Keratinocyte (primary cell): ENCODE measurements around the gene LRRC41. TPM values are rescaled to one million over a fixed set of nuclear protein-coding genes. Genes with fewer than 3 reads are reported as not detected.

Source experiments
- DNase-seq: peaks from one replicate; pipeline ENCODE4 v3.0.0-alpha.2; 2011; ENCODE audit warnings: low read depth, missing footprints, low spot score
- FAIRE-seq: peaks from 2 replicates; lab custom pipeline; 2011; peaks lifted over from hg19 to GRCh38; lab: Jason Lieb, UNC
- H2AFZ ChIP-seq: 2 replicates; pipeline ENCODE4 v1.6.0; 2012; ENCODE audit warnings: low read length, control low read depth, inconsistent platforms; ENCODE audit not compliant: control insufficient read depth
- H3K27ac ChIP-seq: 2 replicates; pipeline ENCODE4 v1.5.1; 2011; ENCODE audit warnings: low read length; ENCODE audit not compliant: control insufficient read depth, insufficient read depth
- H3K27me3 ChIP-seq: 3 replicates; pipeline ENCODE4 v1.6.0; 2011; ENCODE audit warnings: low read length; ENCODE audit not compliant: control insufficient read depth, insufficient read depth; ENCODE audit errors: extremely low read depth
- H3K36me3 ChIP-seq, 2 experiments: 2 replicates in 1 of 2; 3 replicates in 1 of 2; pipeline ENCODE4 v1.5.1; 2011; ENCODE audit warnings: low read length in 2 of 2, mild to moderate bottlenecking in 1 of 2; ENCODE audit not compliant: control insufficient read depth in 2 of 2, insufficient read depth in 2 of 2; ENCODE audit errors: extremely low read depth in 1 of 2
- H3K4me1 ChIP-seq: 3 replicates; pipeline ENCODE4 v1.5.1; 2011; ENCODE audit warnings: low read length; ENCODE audit not compliant: control insufficient read depth, insufficient read depth; ENCODE audit errors: extremely low read depth
- H3K4me2 ChIP-seq: 3 replicates; pipeline ENCODE4 v1.6.0; 2011; ENCODE audit warnings: low read depth, low read length; ENCODE audit not compliant: control insufficient read depth, insufficient read depth; ENCODE audit errors: extremely low read depth
- H3K4me3 ChIP-seq, 3 experiments: fragments of 200-600 bp in 1 of 3; sonication (generic) in 1 of 3; 2 replicates in 2 of 3; 3 replicates in 1 of 3; pipeline ENCODE4 v1.5.1; 2011 to 2016; ENCODE audit warnings: low read length in 3 of 3, mild to moderate bottlenecking in 3 of 3, control low read depth in 2 of 3, inconsistent platforms in 1 of 3, low read depth in 1 of 3, mixed read lengths in 1 of 3, mixed run types in 1 of 3, moderate library complexity in 1 of 3; ENCODE audit not compliant: control insufficient read depth in 2 of 3, insufficient read depth in 2 of 3; ENCODE audit errors: extremely low read depth in 1 of 3
- H3K79me2 ChIP-seq: 2 replicates; pipeline ENCODE4 v1.6.0; 2012; ENCODE audit warnings: low read length; ENCODE audit not compliant: control insufficient read depth, insufficient read depth
- H3K9ac ChIP-seq: 3 replicates; pipeline ENCODE4 v1.6.0; 2011; ENCODE audit warnings: low read length; ENCODE audit not compliant: control insufficient read depth, insufficient read depth; ENCODE audit errors: extremely low read depth
- H3K9me1 ChIP-seq: 3 replicates; pipeline ENCODE4 v1.6.0; 2011; ENCODE audit warnings: low read length; ENCODE audit not compliant: control insufficient read depth, insufficient read depth; ENCODE audit errors: extremely low read depth
- H3K9me3 ChIP-seq: 2 replicates; pipeline ENCODE4 v1.5.1; 2012; ENCODE audit warnings: low read depth, low read length; ENCODE audit not compliant: control insufficient read depth
- H4K20me1 ChIP-seq: 3 replicates; pipeline ENCODE4 v1.6.0; 2011; ENCODE audit warnings: low read length; ENCODE audit not compliant: control insufficient read depth, insufficient read depth; ENCODE audit errors: extremely low read depth
- EZH2 ChIP-seq: IDR thresholded peaks from one replicate; pipeline ENCODE4 v1.6.1; 2012; ENCODE audit warnings: inconsistent platforms, mild to moderate bottlenecking, low read length, moderate library complexity
- dilution Hi-C: fragments of 300-500 bp; cut with MboI; formaldehyde crosslinking; loops from one replicate; pipeline ENCODE4 v1.7.0; 2020; ENCODE audit warnings: low sequenced_read_pairs; ENCODE audit not compliant: extremely low pct_ligation_motif_present
- polyA plus RNA-seq, 5 experiments: library from polyadenylated mRNA; depleted of rRNA in 3 of 5; stranded (reverse) in 3 of 5; stranded (forward) in 1 of 5; unstranded in 1 of 5; fragments of >200 nt; gene quantifications; 1 replicate in 1 of 5; 2 replicates in 3 of 5; 3 replicates in 1 of 5; pipeline versions ENCODE4 v1.2.1 to v1.2.3, GENCODE V29; 2011 to 2012; ENCODE audit warnings: missing spikeins in 2 of 5, low read depth in 1 of 5, low replicate concordance in 1 of 5
- TF ChIP-seq, protein P1 (sequence below), 3 experiments: IDR thresholded peaks in 1 of 3; conservative IDR thresholded peaks in 1 of 3; optimal IDR thresholded peaks in 1 of 3; 2 replicates in 2 of 3; 3 replicates in 1 of 3; pipeline versions ENCODE3 to v1.5.1; 2011; ENCODE audit warnings: low read length in 3 of 3, mild to moderate bottlenecking in 3 of 3, moderate library complexity in 2 of 3, control low read depth in 1 of 3, inconsistent platforms in 1 of 3; ENCODE audit not compliant: insufficient read depth in 2 of 3; ENCODE audit errors: extremely low read depth in 1 of 3

The LRRC41 gene
- polyA plus RNA-seq, 1 donor (not counting 4 experiments of a cell fraction or from before 2014, with no cell fraction given): 51.2 TPM

GRCh38 chr1:46263146-46263545, 40.3 kb downstream of the LRRC41 start:
- no peak for DNase-seq
- H4K20me1 ChIP-seq: no peaks in the 10 kb centered on the region
- no peak overlapping the region for H3K4me2 ChIP-seq
- TF ChIP-seq, protein P1, sequence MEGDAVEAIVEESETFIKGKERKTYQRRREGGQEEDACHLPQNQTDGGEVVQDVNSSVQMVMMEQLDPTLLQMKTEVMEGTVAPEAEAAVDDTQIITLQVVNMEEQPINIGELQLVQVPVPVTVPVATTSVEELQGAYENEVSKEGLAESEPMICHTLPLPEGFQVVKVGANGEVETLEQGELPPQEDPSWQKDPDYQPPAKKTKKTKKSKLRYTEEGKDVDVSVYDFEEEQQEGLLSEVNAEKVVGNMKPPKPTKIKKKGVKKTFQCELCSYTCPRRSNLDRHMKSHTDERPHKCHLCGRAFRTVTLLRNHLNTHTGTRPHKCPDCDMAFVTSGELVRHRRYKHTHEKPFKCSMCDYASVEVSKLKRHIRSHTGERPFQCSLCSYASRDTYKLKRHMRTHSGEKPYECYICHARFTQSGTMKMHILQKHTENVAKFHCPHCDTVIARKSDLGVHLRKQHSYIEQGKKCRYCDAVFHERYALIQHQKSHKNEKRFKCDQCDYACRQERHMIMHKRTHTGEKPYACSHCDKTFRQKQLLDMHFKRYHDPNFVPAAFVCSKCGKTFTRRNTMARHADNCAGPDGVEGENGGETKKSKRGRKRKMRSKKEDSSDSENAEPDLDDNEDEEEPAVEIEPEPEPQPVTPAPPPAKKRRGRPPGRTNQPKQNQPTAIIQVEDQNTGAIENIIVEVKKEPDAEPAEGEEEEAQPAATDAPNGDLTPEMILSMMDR (optimal IDR thresholded peaks at IDR 0.05 in 1 of 3, IDR thresholded peaks at IDR 0.05 in 1 of 3, conservative IDR thresholded peaks at IDR 0.05 in 1 of 3; ENCODE audit: extremely low read depth in 1 of 3, insufficient read depth in 2 of 3, low read length in 3 of 3): no peak
- no peak for TF ChIP-seq EZH2
- FAIRE-seq: no peak
- no peaks in the 10 kb centered on the region for H3K9me1 ChIP-seq
- no peak overlapping the region for H3K27ac ChIP-seq
- H3K36me3 ChIP-seq: peaks cover 0 to 26% of the 10 kb centered on the region in 2 experiments
- H3K9ac ChIP-seq: no peak overlapping the region
- no peak overlapping the region for H3K4me3 ChIP-seq
- H3K79me2 ChIP-seq: no peaks in the 10 kb centered on the region
- no peak overlapping the region for H2AFZ ChIP-seq
- dilution Hi-C loops: no loop called here
- H3K9me3 ChIP-seq: no peaks in the 10 kb centered on the region
- H3K27me3 ChIP-seq: no peaks in the 10 kb centered on the region
- H3K4me1 ChIP-seq: no peaks in the 10 kb centered on the region

- FAIRE-seq: no peak
- peaks cover 0 to 24% of the 10 kb centered on the region in 2 experiments for H3K36me3 ChIP-seq
Measured at GRCh38 chr1:46262508-46262907, 40.9 kb downstream of the LRRC41 start.

More at GRCh38 chr1:46262508-46262907, 40.9 kb downstream of the LRRC41 start:
- Histone ChIP-seq H3K27ac (no peak overlapping the region), H3K9me1 (no peaks in the 10 kb centered on the region), H3K27me3 (no peaks in the 10 kb centered on the region), H3K79me2 (no peaks in the 10 kb centered on the region), H3K4me1 (no peaks in the 10 kb centered on the region), H4K20me1 (no peaks in the 10 kb centered on the region), H3K4me3 (no peak overlapping the region), H3K9me3 (no peaks in the 10 kb centered on the region), H3K9ac (no peak overlapping the region), H3K4me2 (no peak overlapping the region), H2AFZ (no peak overlapping the region)
- dilution Hi-C loops: no loop called here
- no peak for DNase-seq
- TF ChIP-seq, protein P1 (optimal IDR thresholded peaks at IDR 0.05 in 1 of 3, IDR thresholded peaks at IDR 0.05 in 1 of 3, conservative IDR thresholded peaks at IDR 0.05 in 1 of 3; ENCODE audit: extremely low read depth in 1 of 3, insufficient read depth in 2 of 3, low read length in 3 of 3): no peak
- no peak for TF ChIP-seq EZH2
